Subcutaneous adipose tissue (tissue), 4 donors: ENCODE results near the gene MRAP. TPM values are rescaled to one million over a fixed set of nuclear protein-coding genes. Genes with fewer than 3 reads are reported as not detected.

Experiments
- CTCF ChIP-seq: fragments of 450-650 bp; IDR thresholded peaks from one replicate; pipeline ENCODE4 v1.5.1; 2016; ENCODE audit warnings: low read depth, mild to moderate bottlenecking, control low read depth, antibody characterized with exemption, moderate library complexity
- total RNA-seq, 4 donors: library from RNA; depleted of rRNA; stranded (reverse); fragments of >200 nt; gene quantifications; one replicate each; pipeline ENCODE4 v1.1.0, GENCODE V29; 2016

Gene MRAP
- total RNA-seq, 4 donors from 2014 or later: 22.4 to 65.2 (median 33.6) TPM

DNA sequence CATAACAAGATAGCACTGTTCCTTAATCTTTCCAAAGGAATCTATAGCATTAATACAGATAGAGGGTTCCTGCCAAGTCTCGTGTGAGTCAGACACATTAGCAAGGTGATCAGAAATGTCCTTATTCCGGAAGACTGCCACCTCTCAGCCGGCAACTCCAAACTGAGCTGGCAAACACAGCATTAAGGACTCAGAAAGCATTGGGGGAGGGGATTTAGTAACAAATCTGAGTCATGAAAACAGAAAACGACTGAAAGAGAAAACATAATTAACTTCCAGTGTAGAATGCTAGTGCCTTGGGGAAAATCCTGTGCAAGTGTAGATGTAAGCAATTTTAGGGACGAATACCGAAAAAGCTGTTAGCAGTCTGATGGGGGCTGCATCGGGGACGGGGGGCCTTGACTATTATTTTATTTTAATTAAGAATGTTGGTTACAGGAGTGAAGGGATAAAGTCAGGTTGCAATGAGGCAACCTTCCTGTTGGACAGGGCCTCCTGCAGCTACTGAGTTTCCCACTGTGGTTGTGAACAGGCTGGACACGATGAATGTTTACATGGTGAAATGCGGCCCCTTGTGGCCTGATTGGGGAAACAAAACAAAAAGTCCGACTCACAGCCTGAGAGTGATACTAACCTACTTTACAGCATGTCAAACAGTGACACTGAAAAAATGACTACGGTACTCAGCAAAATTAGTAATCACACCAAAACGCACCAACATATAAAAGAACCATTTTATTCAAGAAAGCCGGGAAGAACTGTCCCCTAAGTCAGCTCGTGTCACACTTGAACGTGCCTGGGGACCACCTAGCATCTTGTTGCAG lies 40.5 kb upstream of the MRAP start:
- TF ChIP-seq CTCF: no peak

DNA sequence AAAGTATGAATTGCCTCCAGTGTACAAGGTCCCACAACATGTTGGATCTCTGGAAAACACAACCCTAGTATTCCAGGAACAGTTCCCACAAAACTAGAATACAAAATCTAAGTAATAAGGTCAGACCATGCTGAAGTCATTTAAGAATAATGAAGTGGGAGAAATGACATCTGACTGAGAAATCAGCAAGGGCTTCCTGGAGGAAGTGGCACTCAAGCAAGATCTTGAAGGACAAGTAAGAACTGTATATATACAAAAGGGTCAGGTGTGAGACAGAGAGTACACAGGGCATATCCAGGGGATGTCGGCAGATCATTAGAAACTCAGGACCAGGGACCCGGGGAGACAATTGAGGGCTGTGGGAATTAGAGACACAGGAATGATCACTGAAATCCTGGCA lies 38.5 kb upstream of the MRAP start:
- no peak for TF ChIP-seq CTCF

GRCh38 chr21:32261929-32262328 lies 36.7 kb upstream of the MRAP start:
- TF ChIP-seq CTCF: no peak

GRCh38 chr21:32270748-32271147 lies 27.9 kb upstream of the MRAP start:
- no peak for TF ChIP-seq CTCF

GRCh38 chr21:32276671-32277070 lies 22.0 kb upstream of the MRAP start:
- no peak for TF ChIP-seq CTCF

DNA sequence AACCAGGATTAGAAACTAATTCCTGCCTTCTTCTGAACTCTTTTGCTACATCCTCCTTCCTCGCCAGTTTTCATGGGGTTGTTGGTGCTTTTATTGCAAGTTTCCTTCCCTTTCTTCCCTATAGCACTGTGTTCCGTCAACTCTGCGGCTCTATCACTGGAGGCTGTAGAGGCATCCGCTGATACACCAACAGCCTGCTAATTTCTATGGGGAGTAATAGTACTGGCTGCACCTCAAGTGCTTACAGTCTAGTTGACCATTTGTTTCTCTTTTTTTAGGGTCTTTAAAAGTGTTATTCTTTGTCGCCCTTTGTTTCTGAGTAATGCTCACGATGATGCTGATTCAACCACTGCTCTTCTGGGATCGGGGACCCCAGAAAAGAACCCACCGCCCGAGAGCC lies 20.6 kb upstream of the MRAP start:
- no peak for TF ChIP-seq CTCF

DNA sequence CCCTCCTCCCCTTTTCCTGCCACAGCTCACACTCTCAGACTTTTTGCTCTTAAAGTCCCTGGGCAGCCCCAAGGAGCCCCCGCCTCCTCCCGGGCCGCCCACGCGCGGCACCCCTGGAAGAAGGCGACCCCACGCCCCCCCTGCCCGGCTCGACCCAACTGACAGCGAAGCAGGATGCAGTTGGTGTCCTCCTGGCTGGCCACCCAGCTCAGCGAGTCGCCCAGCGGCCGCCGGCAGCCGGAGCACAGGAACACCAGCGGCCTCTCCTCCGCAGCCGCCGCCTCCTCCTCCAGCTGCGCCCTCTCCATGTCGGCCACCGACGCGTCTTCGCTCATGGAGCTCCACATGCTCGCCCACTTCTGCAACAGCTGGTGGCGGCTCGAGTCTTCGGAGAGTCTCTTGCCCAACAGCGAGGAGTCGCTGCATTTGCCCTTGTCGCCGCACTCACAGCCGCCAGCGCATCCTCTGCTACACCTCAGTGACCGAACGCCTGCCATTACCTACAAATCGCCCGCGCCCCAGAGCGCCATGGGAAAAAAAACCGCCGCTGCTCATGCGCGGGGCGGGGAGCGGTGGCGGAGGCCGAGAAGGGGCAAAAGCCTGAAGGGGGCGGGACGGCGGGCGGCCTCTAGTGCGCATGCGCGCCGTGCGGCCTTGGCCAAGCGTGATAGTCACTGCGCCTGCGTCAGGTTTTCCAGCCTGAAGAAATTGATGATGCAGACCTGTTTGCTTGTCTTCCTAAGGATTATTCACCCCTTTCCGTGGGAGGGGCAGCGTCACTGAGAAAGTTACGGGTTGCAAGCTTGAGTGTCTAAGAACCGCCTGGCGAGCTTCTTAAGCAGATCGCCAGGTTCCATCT lies 19.9 kb upstream of the MRAP start, which contains the start of gene MIS18A:
Gene MIS18A, minus strand, starts transcription at position 532 of the 859 bp plus-strand sequence. Its CDS starts 35 bp downstream, at position 497.
- no peak for TF ChIP-seq CTCF
